ENCODE data around the gene UBQLN4. TPM values are rescaled to one million over a fixed set of nuclear protein-coding genes. Genes with fewer than 3 reads are reported as not detected.

Gene UBQLN4
- polyA plus RNA-seq, 1 of the 3 experiments (the other 2 are of a cell fraction): 37.0 TPM

GRCh38 chr1:156096640-156097391 is 43.2 kb upstream of the UBQLN4 start (continued):
- TF ChIP-seq EZH2phosphoT487 (IDR thresholded peaks at IDR 0.05; ENCODE audit: borderline replicate concordance, low read depth): no peak

GRCh38 chr1:156095906-156096508 is 42.4 kb upstream of the UBQLN4 start:
- no peaks in the 10 kb centered on the region for H3K9me3 ChIP-seq
- H3K27ac ChIP-seq (ENCODE audit: low read depth in 2 of 2, low read length in 1 of 2): peak overlapping the region in 1 of 2 experiments; percentile 85; a peak in 2 of 4 replicates
- no peak overlapping the region for H3K9ac ChIP-seq
- ChIA-PET CTCF (interaction anchor here (0.7 to 29.6 kb wide), 21 partner anchors 8 to 434 kb away, joined by 3 to 1559 read pairs (median 4); partner anchors contain the start of genes BGLAP, GLMP, LMNA and PMF1), POLR2A (interaction anchor here (1.4 kb wide), 1 partner anchor 34 kb away, joined by 4 read pairs; no protein-coding TSS in a partner anchor)
- H3K79me2 ChIP-seq (ENCODE audit: insufficient read depth): peaks cover 46% of the 10 kb centered on the region; the same call in 1 of the 2 replicates
- H3K9me2 ChIP-seq: no peaks in the 10 kb centered on the region
- no peaks in the 10 kb centered on the region for H3K27me3 ChIP-seq (ENCODE audit: insufficient read depth)
- peaks cover 17% of the 10 kb centered on the region for H3F3A ChIP-seq (replicated peaks; ENCODE audit: insufficient read depth)
- 89% methylated on average over 3 of the region's 3 CpGs for WGBS (ENCODE audit: low lambda C conversion rate)
- DNase-seq: no peak
- H4K20me1 ChIP-seq (ENCODE audit: insufficient read depth): no peaks in the 10 kb centered on the region
- peaks cover 0 to 3% of the 10 kb centered on the region in 2 experiments for H3K36me3 ChIP-seq (replicated peaks in 1 of 2; ENCODE audit: control insufficient read depth in 1 of 2, insufficient read depth in 2 of 2, low read length in 1 of 2)
- no peak overlapping the region for H2AFZ ChIP-seq (ENCODE audit: low read depth)
- H3K4me2 ChIP-seq: peak overlapping the region; percentile 64; the same call in 1 of the 2 replicates
- no peak overlapping the region for H3K4me3 ChIP-seq (ENCODE audit: low read depth in 2 of 2, low read length in 1 of 2)
- peaks cover 13 to 18% of the 10 kb centered on the region in 2 experiments; a peak in 3 of 4 replicates for H3K4me1 ChIP-seq (ENCODE audit: control insufficient read depth in 1 of 2, insufficient read depth in 2 of 2, low read depth in 1 of 2, low read length in 1 of 2)
- TF ChIP-seq MXI1 (IDR thresholded peaks at IDR 0.05; ENCODE audit: low read depth, low read length): no peak
- no peak for TF ChIP-seq PBX3 (IDR thresholded peaks at IDR 0.05)
- no peak for TF ChIP-seq MAX (IDR thresholded peaks at IDR 0.05; ENCODE audit: low read depth)
- TF ChIP-seq GATA2 (CRISPR knock-in tag; IDR thresholded peaks at IDR 0.05): no peak
- no peak for TF ChIP-seq POLR2AphosphoS5 (IDR thresholded peaks at IDR 0.05; ENCODE audit: low read depth, low read length)
- no peak for TF ChIP-seq SMC3 (IDR thresholded peaks at IDR 0.05; ENCODE audit: low read depth, low read length)
- no peak for TF ChIP-seq TEAD4 (IDR thresholded peaks at IDR 0.05; ENCODE audit: borderline replicate concordance, insufficient read depth)
- TF ChIP-seq NRF1 (IDR thresholded peaks at IDR 0.05; ENCODE audit: low read depth, low read length): no peak
- TF ChIP-seq USF1 (IDR thresholded peaks at IDR 0.05; ENCODE audit: borderline replicate concordance, low read depth): no peak
- TF ChIP-seq NFIC (IDR thresholded peaks at IDR 0.05; ENCODE audit: borderline replicate concordance): no peak
- no peak for TF ChIP-seq RXRA (IDR thresholded peaks at IDR 0.05; ENCODE audit: borderline replicate concordance, low read depth)
